ENCODE data around the gene ZNF774. TPM values are rescaled to one million over a fixed set of nuclear protein-coding genes. Genes with fewer than 3 reads are reported as not detected.
"Not testable (repeated sequence)": the region's sequence is repeated elsewhere in the genome, so short reads cannot be mapped to it uniquely, and the experiment has no call there.

The ZNF774 gene
- total RNA-seq, 2 experiments from 2014 or later, result 1.5 to 2.0 TPM

GRCh38 chr15:90402223-90402622 lies 50.1 kb downstream of the ZNF774 start:
- intact Hi-C loops (cut with DNase I, micrococcal nuclease), result loop anchor here in 1 of 2 experiments (5.0 to 10.0 kb wide), 2 partner anchors 170 to 367 kb away; partner anchors contain the start of genes CIB1 and GDPGP1
- ChIA-PET CTCF (interaction anchor here (0.8 to 1.1 kb wide), 3 partner anchors 10 to 95 kb away, joined by 3 to 4 read pairs (median 3); no protein-coding TSS in a partner anchor), POLR2A (interaction anchor here (0.8 kb wide), 1 partner anchor 11 kb away, joined by 4 read pairs; no protein-coding TSS in a partner anchor)
- H3K4me3 Mint-ChIP-seq, result peak overlapping the region; percentile 1
- H3K9me3 Mint-ChIP-seq (ENCODE audit: low read depth), result no peaks in the 10 kb centered on the region
- H3K27ac Mint-ChIP-seq, result peak overlapping the region; percentile 95
- H3K36me3 Mint-ChIP-seq (ENCODE audit: low read depth), result peaks cover 17% of the 10 kb centered on the region
- ATAC-seq (no peak), DNase-seq (no peak)
- H3K27me3 Mint-ChIP-seq, result no peaks in the 10 kb centered on the region
- peaks cover 75% of the 10 kb centered on the region for H3K4me1 Mint-ChIP-seq

- ChIA-PET CTCF (interaction anchor here (1.0 kb wide), 1 partner anchor 96 kb away, joined by 4 read pairs; no protein-coding TSS in a partner anchor), POLR2A (interaction anchor here (0.8 kb wide), 1 partner anchor 11 kb away, joined by 4 read pairs; no protein-coding TSS in a partner anchor)
- no peak for ATAC-seq
- Mint-ChIP-seq H3K36me3 (ENCODE audit: low read depth) (peaks cover 17% of the 10 kb centered on the region), H3K4me1 (peaks cover 78% of the 10 kb centered on the region), H3K27me3 (no peaks in the 10 kb centered on the region), H3K9me3 (ENCODE audit: low read depth) (no peaks in the 10 kb centered on the region), H3K4me3 (no peak overlapping the region), H3K27ac (no peak overlapping the region)
- DNase-seq, result no peak
- intact Hi-C loops (cut with DNase I, micrococcal nuclease), result loop anchor here in 1 of 2 experiments (5.0 to 10.0 kb wide), 2 partner anchors 170 to 368 kb away; partner anchors contain the start of genes CIB1 and GDPGP1
These were observed 50.7 kb downstream of the ZNF774 start for GRCh38 chr15:90402767-90403166.

- CTCF ChIA-PET, result interaction anchor here (0.6 to 1.3 kb wide), 3 partner anchors 10 to 149 kb away, joined by 3 read pairs; no protein-coding TSS in a partner anchor
- peaks cover 86% of the 10 kb centered on the region for H3K4me1 Mint-ChIP-seq
These were observed 53.0 kb downstream of the ZNF774 start for GRCh38 chr15:90405055-90405607.

GRCh38 chr15:90407336-90407735 lies 55.3 kb downstream of the ZNF774 start:
- Mint-ChIP-seq H3K4me1 (peaks cover 79% of the 10 kb centered on the region), H3K4me3 (no peak overlapping the region), H3K27ac (peak overlapping the region; percentile 73), H3K27me3 (no peaks in the 10 kb centered on the region), H3K36me3 (ENCODE audit: low read depth) (peaks cover 34% of the 10 kb centered on the region), H3K9me3 (ENCODE audit: low read depth) (peaks cover 6% of the 10 kb centered on the region)
- ChIA-PET POLR2A (interaction anchor here (0.6 to 1.1 kb wide), 3 partner anchors 12 to 14 kb away, joined by 3 to 4 read pairs (median 4); no protein-coding TSS in a partner anchor), CTCF (interaction anchor here (0.6 to 2.0 kb wide), 5 partner anchors 8 to 74 kb away, joined by 3 to 7 read pairs (median 3); partner anchors contain the start of gene IQGAP1)
- ATAC-seq (no peak), DNase-seq (no peak)
- intact Hi-C loops (cut with DNase I, micrococcal nuclease), result loop anchor here in 1 of 2 experiments (10.0 kb wide), 1 partner anchor 373 kb away; no protein-coding TSS in a partner anchor

More at GRCh38 chr15:90405055-90405607, 53.0 kb downstream of the ZNF774 start:
- H3K27ac Mint-ChIP-seq, result no peak overlapping the region
- H3K9me3 Mint-ChIP-seq (ENCODE audit: low read depth), result peaks cover 6% of the 10 kb centered on the region
- DNase-seq, result no peak
- H3K4me3 Mint-ChIP-seq, result no peak overlapping the region
- no peak for ATAC-seq
- H3K36me3 Mint-ChIP-seq (ENCODE audit: low read depth), result peaks cover 32% of the 10 kb centered on the region
- H3K27me3 Mint-ChIP-seq, result no peaks in the 10 kb centered on the region
- POLR2A ChIA-PET, result interaction anchor here (0.5 kb wide), 2 partner anchors 198 to 518 kb away, joined by 4 to 5 read pairs; no protein-coding TSS in a partner anchor
- intact Hi-C loops (cut with DNase I, micrococcal nuclease), result loop anchor here in 1 of 2 experiments (10.0 kb wide), 1 partner anchor 370 kb away; no protein-coding TSS in a partner anchor

GRCh38 chr15:90407871-90408317 lies 55.8 kb downstream of the ZNF774 start:
- ChIA-PET POLR2A (interaction anchor here (0.6 to 1.1 kb wide), 4 partner anchors 12 to 16 kb away, joined by 3 to 4 read pairs (median 4); no protein-coding TSS in a partner anchor), CTCF (interaction anchor here (0.9 to 2.0 kb wide), 5 partner anchors 8 to 74 kb away, joined by 3 to 7 read pairs (median 3); partner anchors contain the start of gene IQGAP1)
- H3K4me1 Mint-ChIP-seq, result peaks cover 80% of the 10 kb centered on the region
- DNase-seq (peak; percentile 44), ATAC-seq (peak; percentile 94)
- peaks cover 32% of the 10 kb centered on the region for H3K36me3 Mint-ChIP-seq (ENCODE audit: low read depth)
- H3K27ac Mint-ChIP-seq, result peak overlapping the region; percentile 73
- no peaks in the 10 kb centered on the region for H3K27me3 Mint-ChIP-seq
- H3K4me3 Mint-ChIP-seq, result peak overlapping the region; percentile 33
- intact Hi-C loops (cut with DNase I, micrococcal nuclease), result loop anchor here (1.0 to 10.0 kb wide), 2 partner anchors 11 to 373 kb away; no protein-coding TSS in a partner anchor
- H3K9me3 Mint-ChIP-seq (ENCODE audit: low read depth), result peaks cover 6% of the 10 kb centered on the region

GRCh38 chr15:90408657-90409056 lies 56.6 kb downstream of the ZNF774 start:
- H3K9me3 Mint-ChIP-seq (ENCODE audit: low read depth), result peaks cover 6% of the 10 kb centered on the region
- ATAC-seq (no peak), DNase-seq (no peak)
- ChIA-PET POLR2A (interaction anchor here (1.0 kb wide), 1 partner anchor 15 kb away, joined by 4 read pairs; no protein-coding TSS in a partner anchor), CTCF (interaction anchor here (0.6 to 2.0 kb wide), 5 partner anchors 10 to 73 kb away, joined by 3 to 7 read pairs (median 3); partner anchors contain the start of gene IQGAP1)
- no peak overlapping the region for H3K4me3 Mint-ChIP-seq
- peaks cover 83% of the 10 kb centered on the region for H3K4me1 Mint-ChIP-seq
- H3K27me3 Mint-ChIP-seq, result no peaks in the 10 kb centered on the region
- peaks cover 32% of the 10 kb centered on the region for H3K36me3 Mint-ChIP-seq (ENCODE audit: low read depth)
- intact Hi-C loops (cut with DNase I, micrococcal nuclease), result loop anchor here (1.0 to 10.0 kb wide), 2 partner anchors 11 to 374 kb away; no protein-coding TSS in a partner anchor
- peak overlapping the region; percentile 73 for H3K27ac Mint-ChIP-seq

- ATAC-seq; CTCF ChIA-PET; H3K4me3 Mint-ChIP-seq; H3K27me3 Mint-ChIP-seq; DNase-seq; POLR2A ChIA-PET; H3K9me3 Mint-ChIP-seq (ENCODE audit: low read depth): not testable (repeated sequence)
- H3K4me1 Mint-ChIP-seq, result peaks cover 82% of the 10 kb centered on the region
- peaks cover 27% of the 10 kb centered on the region for H3K36me3 Mint-ChIP-seq (ENCODE audit: low read depth)
- intact Hi-C loops (cut with DNase I, micrococcal nuclease), result loop anchor here in 1 of 2 experiments (10.0 kb wide), 1 partner anchor 375 kb away; no protein-coding TSS in a partner anchor
- peak overlapping the region; percentile 3 for H3K27ac Mint-ChIP-seq
These were observed 57.5 kb downstream of the ZNF774 start for GRCh38 chr15:90409587-90409986.

GRCh38 chr15:90410316-90410715 lies 58.2 kb downstream of the ZNF774 start:
- intact Hi-C loops (cut with DNase I, micrococcal nuclease); DNase-seq; H3K4me3 Mint-ChIP-seq; POLR2A ChIA-PET; CTCF ChIA-PET; H3K27me3 Mint-ChIP-seq; H3K27ac Mint-ChIP-seq; ATAC-seq; H3K9me3 Mint-ChIP-seq (ENCODE audit: low read depth): not testable (repeated sequence)
- Mint-ChIP-seq H3K4me1 (peaks cover 82% of the 10 kb centered on the region), H3K36me3 (ENCODE audit: low read depth) (peaks cover 29% of the 10 kb centered on the region)

- Mint-ChIP-seq H3K27me3 (no peaks in the 10 kb centered on the region), H3K9me3 (ENCODE audit: low read depth) (peaks cover 6% of the 10 kb centered on the region), H3K4me1 (peaks cover 84% of the 10 kb centered on the region), H3K36me3 (ENCODE audit: low read depth) (peaks cover 30% of the 10 kb centered on the region), H3K4me3 (no peak overlapping the region), H3K27ac (no peak overlapping the region)
- POLR2A ChIA-PET, result no interaction called here
- no peak for DNase-seq
- intact Hi-C loops (cut with DNase I, micrococcal nuclease), result no loop called here
- no peak for ATAC-seq
- CTCF ChIA-PET, result no interaction called here
These were observed 59.1 kb downstream of the ZNF774 start for GRCh38 chr15:90411176-90411575.

Measured in activated CD4-positive, alpha-beta T cell treated with anti-CD3 and anti-CD28 coated beads for 36 hours (primary cell).